Central memory CD8-positive, alpha-beta T cell (primary cell): ENCODE data around the gene PCARE.

Experiments used
- ATAC-seq: fragments of 150-1000 bp; cut with Tn5 transposase; replicated peaks from 2 replicates; pipeline ENCODE4 v1.10.0; 2022; ENCODE audit warnings: mild to moderate bottlenecking, moderate FRiP score, moderate number of reproducible peaks; ENCODE audit not compliant: poor library complexity, severe bottlenecking; ENCODE audit errors: extremely low read depth
- DNase-seq, 2 donors: peaks; one replicate each; pipeline ENCODE4 v3.0.0; 2021; ENCODE audit warnings: low spot score in 2 of 2
- H3K27ac Mint-ChIP-seq: one replicate; pipeline ENCODE4 v1.8.0; 2022; ENCODE audit warnings: low read depth, mild to moderate bottlenecking, moderate library complexity, mixed read lengths
- H3K27me3 Mint-ChIP-seq: one replicate; pipeline ENCODE4 v1.8.0; 2022; ENCODE audit warnings: mixed read lengths
- H3K36me3 Mint-ChIP-seq: one replicate; pipeline ENCODE4 v1.8.0; 2022; ENCODE audit warnings: mild to moderate bottlenecking, moderate library complexity, mixed read lengths; ENCODE audit not compliant: insufficient read depth
- H3K4me1 Mint-ChIP-seq: one replicate; pipeline ENCODE4 v1.8.0; 2022; ENCODE audit warnings: mixed read lengths
- H3K4me3 Mint-ChIP-seq: one replicate; pipeline ENCODE4 v1.8.0; 2022; ENCODE audit warnings: mild to moderate bottlenecking, moderate library complexity, mixed read lengths
- H3K9me3 Mint-ChIP-seq: one replicate; pipeline ENCODE4 v1.8.0; 2022; ENCODE audit warnings: mixed read lengths

PCARE gene

GRCh38 chr2:29082804-29083495 lies 8.6 kb upstream of the PCARE start:
- ATAC-seq = no peak
- no peak for DNase-seq
- H3K4me3 Mint-ChIP-seq = no peak overlapping the region
- H3K27ac Mint-ChIP-seq = no peak overlapping the region
- no peaks in the 10 kb centered on the region for H3K4me1 Mint-ChIP-seq
- H3K36me3 Mint-ChIP-seq = peaks cover 4% of the 10 kb centered on the region
- peaks cover 10% of the 10 kb centered on the region for H3K27me3 Mint-ChIP-seq
- H3K9me3 Mint-ChIP-seq = no peaks in the 10 kb centered on the region

GRCh38 chr2:29080886-29081743 lies 6.8 kb upstream of the PCARE start:
- H3K36me3 Mint-ChIP-seq = peaks cover 1% of the 10 kb centered on the region
- no peaks in the 10 kb centered on the region for H3K9me3 Mint-ChIP-seq
- ATAC-seq = no peak
- no peak overlapping the region for H3K27ac Mint-ChIP-seq
- no peaks in the 10 kb centered on the region for H3K4me1 Mint-ChIP-seq
- H3K4me3 Mint-ChIP-seq = no peak overlapping the region
- no peak for DNase-seq
- no peaks in the 10 kb centered on the region for H3K27me3 Mint-ChIP-seq

GRCh38 chr2:29079887-29080286 lies 5.6 kb upstream of the PCARE start:
- no peak for ATAC-seq
- DNase-seq = no peak
- Mint-ChIP-seq H3K9me3 (no peaks in the 10 kb centered on the region), H3K4me3 (no peak overlapping the region), H3K4me1 (no peaks in the 10 kb centered on the region), H3K27me3 (no peaks in the 10 kb centered on the region), H3K36me3 (peaks cover 1% of the 10 kb centered on the region), H3K27ac (no peak overlapping the region)

- Mint-ChIP-seq H3K4me3 (no peak overlapping the region), H3K27me3 (no peaks in the 10 kb centered on the region)
- no peak for DNase-seq
Observed at GRCh38 chr2:29075894-29076705, 1.8 kb upstream of the PCARE start.

GRCh38 chr2:29073933-29074332 lies 390 bp downstream of the PCARE start:
- no peaks in the 10 kb centered on the region for H3K4me1 Mint-ChIP-seq
- no peak for ATAC-seq
- H3K27me3 Mint-ChIP-seq = no peaks in the 10 kb centered on the region

More at GRCh38 chr2:29075894-29076705, 1.8 kb upstream of the PCARE start:
- Mint-ChIP-seq H3K4me1 (no peaks in the 10 kb centered on the region), H3K27ac (no peak overlapping the region), H3K36me3 (peaks cover 1% of the 10 kb centered on the region), H3K9me3 (no peaks in the 10 kb centered on the region)
- ATAC-seq = no peak

GRCh38 chr2:29072971-29073725 lies 1.2 kb downstream of the PCARE start:
- H3K4me1 Mint-ChIP-seq = no peaks in the 10 kb centered on the region
- no peak for DNase-seq
- H3K27ac Mint-ChIP-seq = no peak overlapping the region
- no peak for ATAC-seq
- no peaks in the 10 kb centered on the region for H3K36me3 Mint-ChIP-seq
- H3K4me3 Mint-ChIP-seq = no peak overlapping the region
- H3K9me3 Mint-ChIP-seq = no peaks in the 10 kb centered on the region
- no peaks in the 10 kb centered on the region for H3K27me3 Mint-ChIP-seq

More at GRCh38 chr2:29073933-29074332, 390 bp downstream of the PCARE start:
- H3K36me3 Mint-ChIP-seq = no peaks in the 10 kb centered on the region
- no peaks in the 10 kb centered on the region for H3K9me3 Mint-ChIP-seq
- H3K27ac Mint-ChIP-seq = no peak overlapping the region
- no peak for DNase-seq
- no peak overlapping the region for H3K4me3 Mint-ChIP-seq

- H3K27me3 Mint-ChIP-seq = no peaks in the 10 kb centered on the region
- H3K4me1 Mint-ChIP-seq = no peaks in the 10 kb centered on the region
- H3K36me3 Mint-ChIP-seq = no peaks in the 10 kb centered on the region
- ATAC-seq (no peak), DNase-seq (no peak)
- H3K27ac Mint-ChIP-seq = no peak overlapping the region
- no peak overlapping the region for H3K4me3 Mint-ChIP-seq
- no peaks in the 10 kb centered on the region for H3K9me3 Mint-ChIP-seq
Observed at GRCh38 chr2:29072251-29072650, 2.1 kb downstream of the PCARE start.

GRCh38 chr2:29071032-29071975 lies 3.0 kb downstream of the PCARE start:
- H3K4me3 Mint-ChIP-seq = no peak overlapping the region
- H3K27ac Mint-ChIP-seq = no peak overlapping the region
- DNase-seq = no peak
- ATAC-seq = no peak
- no peaks in the 10 kb centered on the region for H3K27me3 Mint-ChIP-seq
- no peaks in the 10 kb centered on the region for H3K36me3 Mint-ChIP-seq
- no peaks in the 10 kb centered on the region for H3K4me1 Mint-ChIP-seq
- H3K9me3 Mint-ChIP-seq = no peaks in the 10 kb centered on the region

- no peak overlapping the region for H3K4me3 Mint-ChIP-seq
- H3K9me3 Mint-ChIP-seq = no peaks in the 10 kb centered on the region
- no peak for ATAC-seq
- no peaks in the 10 kb centered on the region for H3K4me1 Mint-ChIP-seq
- no peaks in the 10 kb centered on the region for H3K36me3 Mint-ChIP-seq
- no peak overlapping the region for H3K27ac Mint-ChIP-seq
- no peak for DNase-seq
- no peaks in the 10 kb centered on the region for H3K27me3 Mint-ChIP-seq
Observed at GRCh38 chr2:29070526-29070925, 3.8 kb downstream of the PCARE start.

GRCh38 chr2:29068513-29068912 lies 5.8 kb downstream of the PCARE start:
- no peak for ATAC-seq
- Mint-ChIP-seq H3K36me3 (no peaks in the 10 kb centered on the region), H3K4me3 (no peak overlapping the region), H3K27ac (no peak overlapping the region), H3K27me3 (no peaks in the 10 kb centered on the region), H3K9me3 (no peaks in the 10 kb centered on the region), H3K4me1 (no peaks in the 10 kb centered on the region)
- no peak for DNase-seq

- no peak for DNase-seq
- no peak overlapping the region for H3K27ac Mint-ChIP-seq
- H3K4me1 Mint-ChIP-seq = no peaks in the 10 kb centered on the region
- H3K4me3 Mint-ChIP-seq = no peak overlapping the region
- no peak for ATAC-seq
- no peaks in the 10 kb centered on the region for H3K9me3 Mint-ChIP-seq
- no peaks in the 10 kb centered on the region for H3K36me3 Mint-ChIP-seq
- no peaks in the 10 kb centered on the region for H3K27me3 Mint-ChIP-seq
Observed at GRCh38 chr2:29066997-29067605, 7.2 kb downstream of the PCARE start.
